WTC11 (cell line): Measurements from ENCODE around the gene PCDHA13. TPM values are rescaled to one million over a fixed set of nuclear protein-coding genes. Genes with fewer than 3 reads are reported as not detected.
"Not testable (repeated sequence)": the region's sequence is repeated elsewhere in the genome, so short reads cannot be mapped to it uniquely, and the experiment has no call there.

Source experiments
- ATAC-seq: fragments of 200-7000 bp; cut with Tn5 transposase; 2 replicates; pipeline ENCODE4 v1.10.0; 2021; ENCODE audit warnings: mild to moderate bottlenecking, moderate library complexity
- CTCF ChIA-PET: fragments of 300-600 bp; sonication (Branson Sonifier 250); formaldehyde crosslinking; loops from one replicate; lab custom pipeline; 2021; ENCODE audit warnings: antibody characterized with exemption; lab: Charles Lee
- POLR2A ChIA-PET: fragments of 350-600 bp; sonication (Branson Sonifier 250); formaldehyde crosslinking; loops from one replicate; lab custom pipeline; 2021; ENCODE audit warnings: antibody characterized with exemption; lab: Charles Lee
- DNase-seq: peaks from one replicate; pipeline ENCODE4 v3.0.0; 2021; ENCODE audit warnings: low spot score
- H3K27ac Mint-ChIP-seq: 2 replicates; pipeline ENCODE4 v1.8.0; 2021; ENCODE audit warnings: mixed read lengths
- H3K27me3 Mint-ChIP-seq: 2 replicates; pipeline ENCODE4 v1.8.0; 2021; ENCODE audit warnings: low read depth, mild to moderate bottlenecking, moderate library complexity, mixed read lengths
- H3K36me3 Mint-ChIP-seq: 2 replicates; pipeline ENCODE4 v1.8.0; 2021; ENCODE audit warnings: mixed read lengths
- H3K4me1 Mint-ChIP-seq: 2 replicates; pipeline ENCODE4 v1.8.0; 2022; ENCODE audit warnings: mixed read lengths
- H3K4me3 Mint-ChIP-seq: 2 replicates; pipeline ENCODE4 v1.8.0; 2021; ENCODE audit warnings: mild to moderate bottlenecking, moderate library complexity, mixed read lengths
- H3K9me3 Mint-ChIP-seq: 2 replicates; pipeline ENCODE4 v1.8.0; 2021; ENCODE audit warnings: mixed read lengths
- EMX1 ChIP-seq: fragments of 250-450 bp; sonication (Bioruptor Pico); IDR thresholded peaks from 2 replicates; pipeline ENCODE4 v1.8.0; 2021; ENCODE audit warnings: mild to moderate bottlenecking
- FOXK1 ChIP-seq: sonication (generic); formaldehyde crosslinking; IDR thresholded peaks from 2 replicates; pipeline ENCODE4 v1.8.0; 2022; ENCODE audit warnings: mild to moderate bottlenecking, moderate library complexity, missing genetic modification reagents
- HMGXB4 ChIP-seq: sonication (generic); formaldehyde crosslinking; IDR thresholded peaks from 2 replicates; pipeline ENCODE4 v1.8.1; 2023; ENCODE audit warnings: mild to moderate bottlenecking, moderate library complexity, missing genetic modification reagents
- NFE2L1 ChIP-seq: sonication (generic); formaldehyde crosslinking; IDR thresholded peaks from 2 replicates; pipeline ENCODE4 v1.8.1; 2023; ENCODE audit warnings: missing genetic modification reagents
- NR3C1 ChIP-seq: sonication (generic); formaldehyde crosslinking; conservative IDR thresholded peaks from 2 replicates; pipeline ENCODE4 v1.8.1; 2023; ENCODE audit warnings: low read depth, mild to moderate bottlenecking, missing genetic modification reagents
- PRDM15 ChIP-seq: sonication (generic); formaldehyde crosslinking; IDR thresholded peaks from 2 replicates; pipeline ENCODE4 v1.8.0; 2022; ENCODE audit warnings: missing genetic modification reagents
- ZNF121 ChIP-seq: sonication (generic); formaldehyde crosslinking; IDR thresholded peaks from 2 replicates; pipeline ENCODE4 v1.8.0; 2023; ENCODE audit warnings: missing genetic modification reagents
- ZNF219 ChIP-seq: sonication (generic); formaldehyde crosslinking; IDR thresholded peaks from 2 replicates; pipeline ENCODE4 v1.8.0; 2023; ENCODE audit warnings: missing genetic modification reagents, mild to moderate bottlenecking, borderline replicate concordance
- ZNF263 ChIP-seq: sonication (generic); formaldehyde crosslinking; IDR thresholded peaks from 2 replicates; pipeline ENCODE4 v1.8.1; 2022; ENCODE audit warnings: low read depth, mild to moderate bottlenecking, moderate library complexity, missing genetic modification reagents
- ZNF317 ChIP-seq: sonication (generic); formaldehyde crosslinking; IDR thresholded peaks from 2 replicates; pipeline ENCODE4 v1.8.1; 2023; ENCODE audit warnings: low read depth, mild to moderate bottlenecking, moderate library complexity, missing genetic modification reagents, borderline replicate concordance
- ZNF532 ChIP-seq: fragments of 250-450 bp; sonication (Bioruptor Pico); IDR thresholded peaks from 2 replicates; pipeline ENCODE4 v1.9.0; 2021; ENCODE audit warnings: mild to moderate bottlenecking, borderline replicate concordance
- total RNA-seq: library from RNA; stranded (reverse); gene quantifications from 3 replicates; pipeline ENCODE4 v1.2.3, GENCODE V29; 2021
- TF ChIP-seq, protein P1 (sequence below): fragments of 250-450 bp; sonication (Bioruptor Pico); IDR thresholded peaks from 2 replicates; pipeline ENCODE4 v2.1.2; 2022; ENCODE audit warnings: mild to moderate bottlenecking, moderate library complexity
- TF ChIP-seq, protein P2 (sequence below): sonication (generic); formaldehyde crosslinking; IDR thresholded peaks from 2 replicates; pipeline ENCODE4 v1.8.0; 2023; ENCODE audit warnings: missing genetic modification reagents
- TF ChIP-seq, protein P3 (sequence below): sonication (generic); formaldehyde crosslinking; IDR thresholded peaks from 2 replicates; pipeline ENCODE4 v1.8.1; 2022; ENCODE audit warnings: low read depth, mild to moderate bottlenecking, moderate library complexity, missing genetic modification reagents, borderline replicate concordance

The PCDHA13 gene
- total RNA-seq, 1 experiment from 2014 or later = 3.8 TPM

DNA sequence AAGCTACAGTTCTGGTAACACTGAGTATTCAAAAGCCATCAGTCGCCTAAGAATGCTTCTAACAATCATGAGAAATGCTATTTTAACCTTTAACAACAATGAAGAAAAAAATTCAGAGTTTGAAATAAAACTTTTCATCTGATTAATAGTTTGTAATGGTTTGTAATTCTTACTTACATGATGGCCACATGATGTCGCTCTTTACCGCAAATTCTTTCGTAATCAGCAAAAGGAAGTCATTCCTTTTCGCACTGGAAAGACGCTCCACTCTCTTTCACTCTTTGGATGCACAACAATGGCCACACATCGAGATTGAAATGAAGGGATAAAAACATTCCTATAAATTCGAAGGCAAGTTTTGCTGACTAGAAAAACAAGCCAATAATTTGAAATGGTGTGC, 47.9 kb upstream of the PCDHA13 start, which contains the start of gene PCDHA7 (continued):
- TF ChIP-seq, protein P1, sequence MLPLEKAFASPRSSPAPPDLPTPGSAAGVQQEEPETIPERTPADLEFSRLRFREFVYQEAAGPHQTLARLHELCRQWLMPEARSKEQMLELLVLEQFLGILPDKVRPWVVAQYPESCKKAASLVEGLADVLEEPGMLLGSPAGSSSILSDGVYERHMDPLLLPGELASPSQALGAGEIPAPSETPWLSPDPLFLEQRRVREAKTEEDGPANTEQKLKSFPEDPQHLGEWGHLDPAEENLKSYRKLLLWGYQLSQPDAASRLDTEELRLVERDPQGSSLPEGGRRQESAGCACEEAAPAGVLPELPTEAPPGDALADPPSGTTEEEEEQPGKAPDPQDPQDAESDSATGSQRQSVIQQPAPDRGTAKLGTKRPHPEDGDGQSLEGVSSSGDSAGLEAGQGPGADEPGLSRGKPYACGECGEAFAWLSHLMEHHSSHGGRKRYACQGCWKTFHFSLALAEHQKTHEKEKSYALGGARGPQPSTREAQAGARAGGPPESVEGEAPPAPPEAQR (CRISPR knock-in tag) = no peak
- TF ChIP-seq ZNF263 (CRISPR knock-in tag) (no peak), ZNF121 (CRISPR knock-in tag) (no peak), NFE2L1 (CRISPR knock-in tag) (no peak), NR3C1 (CRISPR knock-in tag) (no peak), HMGXB4 (CRISPR knock-in tag) (no peak)
- TF ChIP-seq, protein P2, sequence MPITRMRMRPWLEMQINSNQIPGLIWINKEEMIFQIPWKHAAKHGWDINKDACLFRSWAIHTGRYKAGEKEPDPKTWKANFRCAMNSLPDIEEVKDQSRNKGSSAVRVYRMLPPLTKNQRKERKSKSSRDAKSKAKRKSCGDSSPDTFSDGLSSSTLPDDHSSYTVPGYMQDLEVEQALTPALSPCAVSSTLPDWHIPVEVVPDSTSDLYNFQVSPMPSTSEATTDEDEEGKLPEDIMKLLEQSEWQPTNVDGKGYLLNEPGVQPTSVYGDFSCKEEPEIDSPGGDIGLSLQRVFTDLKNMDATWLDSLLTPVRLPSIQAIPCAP = no peak

DNA sequence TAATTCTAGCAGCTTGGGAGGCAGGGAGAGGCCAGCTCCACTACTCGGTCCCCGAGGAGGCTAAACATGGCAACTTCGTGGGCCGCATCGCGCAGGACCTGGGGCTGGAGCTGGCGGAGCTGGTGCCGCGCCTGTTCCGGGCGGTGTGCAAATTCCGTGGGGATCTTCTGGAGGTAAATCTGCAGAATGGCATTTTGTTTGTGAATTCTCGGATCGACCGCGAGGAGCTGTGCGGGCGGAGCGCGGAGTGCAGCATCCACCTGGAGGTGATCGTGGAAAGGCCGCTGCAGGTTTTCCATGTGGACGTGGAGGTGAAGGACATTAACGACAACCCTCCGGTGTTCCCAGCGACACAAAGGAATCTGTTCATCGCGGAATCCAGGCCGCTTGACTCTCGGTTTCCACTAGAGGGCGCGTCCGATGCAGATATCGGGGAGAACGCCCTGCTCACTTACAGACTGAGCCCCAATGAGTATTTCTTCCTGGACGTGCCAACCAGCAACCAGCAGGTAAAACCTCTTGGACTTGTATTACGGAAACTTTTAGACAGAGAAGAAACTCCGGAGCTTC, 47.4 kb upstream of the PCDHA13 start:
- Mint-ChIP-seq H3K4me3 (peak overlapping the region; percentile 87), H3K36me3 (peaks cover 23% of the 10 kb centered on the region), H3K27ac (peak overlapping the region; percentile 93)
- CTCF ChIA-PET = interaction anchor here (0.7 to 2.0 kb wide), 6 partner anchors 11 to 49 kb away, joined by 3 to 7 read pairs (median 4); partner anchors contain the start of genes PCDHA1 and PCDHA10
- H3K27me3 Mint-ChIP-seq, H3K9me3 Mint-ChIP-seq, POLR2A ChIA-PET, DNase-seq, H3K4me1 Mint-ChIP-seq: not testable (repeated sequence)
- peak; percentile 20; the same call in 1 of the 2 replicates for TF ChIP-seq PRDM15 (CRISPR knock-in tag)
- ATAC-seq = peak; percentile 91

GRCh38 chr5:140835622-140836510, 46.1 kb upstream of the PCDHA13 start:
- ChIA-PET POLR2A (no interaction called here), CTCF (interaction anchor here (0.6 to 0.8 kb wide), 2 partner anchors 50 to 188 kb away, joined by 3 read pairs; partner anchors contain the start of gene PCDHA1)
- no peak overlapping the region for H3K4me3 Mint-ChIP-seq
- no peak overlapping the region for H3K27ac Mint-ChIP-seq
- no peak for DNase-seq
- H3K4me1 Mint-ChIP-seq = no peaks in the 10 kb centered on the region
- H3K9me3 Mint-ChIP-seq = peaks cover 5% of the 10 kb centered on the region; the same call in 1 of the 2 replicates
- ATAC-seq = no peak
- H3K36me3 Mint-ChIP-seq = peaks cover 20% of the 10 kb centered on the region
- no peaks in the 10 kb centered on the region for H3K27me3 Mint-ChIP-seq
- TF ChIP-seq FOXK1 (CRISPR knock-in tag) (no peak), ZNF317 (CRISPR knock-in tag) (no peak), EMX1 (CRISPR knock-in tag) (no peak), ZNF219 (CRISPR knock-in tag) (no peak), ZNF532 (CRISPR knock-in tag) (no peak)
- TF ChIP-seq, protein P3, sequence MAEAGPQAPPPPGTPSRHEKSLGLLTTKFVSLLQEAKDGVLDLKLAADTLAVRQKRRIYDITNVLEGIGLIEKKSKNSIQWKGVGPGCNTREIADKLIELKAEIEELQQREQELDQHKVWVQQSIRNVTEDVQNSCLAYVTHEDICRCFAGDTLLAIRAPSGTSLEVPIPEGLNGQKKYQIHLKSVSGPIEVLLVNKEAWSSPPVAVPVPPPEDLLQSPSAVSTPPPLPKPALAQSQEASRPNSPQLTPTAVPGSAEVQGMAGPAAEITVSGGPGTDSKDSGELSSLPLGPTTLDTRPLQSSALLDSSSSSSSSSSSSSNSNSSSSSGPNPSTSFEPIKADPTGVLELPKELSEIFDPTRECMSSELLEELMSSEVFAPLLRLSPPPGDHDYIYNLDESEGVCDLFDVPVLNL (CRISPR knock-in tag) = no peak
